ENCODE measurements around the gene BCL11B. TPM values are rescaled to one million over a fixed set of nuclear protein-coding genes. Genes with fewer than 3 reads are reported as not detected.
A peak's percentile ranks its signal among the peaks of the same experiment; 100 is the strongest.

BCL11B gene
- total RNA-seq, 6 donors from 2014 or later: 1.1 to 4.5 (median 2.2) TPM

DNA sequence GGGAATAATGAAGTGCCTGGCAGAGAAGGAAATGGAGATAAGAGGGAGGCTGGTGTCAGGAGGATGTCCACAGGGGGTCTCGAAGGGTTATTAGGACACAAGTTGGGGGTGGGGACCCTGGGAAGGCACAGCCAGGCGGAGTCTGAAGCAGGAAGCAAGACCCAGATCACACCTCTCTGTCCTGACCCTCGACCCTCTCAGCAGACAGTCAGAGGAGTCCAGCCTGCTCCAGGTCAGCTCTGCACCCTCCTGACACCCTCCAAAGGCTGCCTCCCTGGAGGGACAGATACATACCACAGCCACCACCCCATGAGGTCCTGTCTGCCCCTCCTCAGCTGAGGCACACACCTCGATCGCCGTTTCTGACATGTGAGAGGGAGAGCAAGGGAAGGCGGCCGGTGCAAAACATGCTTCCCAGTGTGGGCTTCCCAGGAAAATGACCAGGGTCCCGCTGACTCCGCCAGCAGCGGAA is 9.0 kb downstream of the BCL11B start:
- peaks cover 0 to 2% (median under 1%) of the 10 kb centered on the region in 4 donors for H3K27me3 ChIP-seq
- H3K27ac ChIP-seq: peak overlapping the region in 2 of 4 donors; percentile 60 to 67
- no peaks in the 10 kb centered on the region for H3K36me3 ChIP-seq
- DNase-seq (no peak), ATAC-seq (ENCODE audit: low FRiP score in 2 of 2) (no peak)
- peaks cover 0 to 4% (median 0%) of the 10 kb centered on the region in 4 donors for H3K4me1 ChIP-seq
- no peak overlapping the region for H3K4me3 ChIP-seq
- H3K9me3 ChIP-seq: no peaks in the 10 kb centered on the region
- 31 to 34% methylated on average over 7 to 11 of the region's 11 CpGs for WGBS, 2 donors
- TF ChIP-seq POLR2A (IDR thresholded peaks at IDR 0.05): no peak
- TF ChIP-seq EP300 (IDR thresholded peaks at IDR 0.05): no peak
- TF ChIP-seq, protein P1, sequence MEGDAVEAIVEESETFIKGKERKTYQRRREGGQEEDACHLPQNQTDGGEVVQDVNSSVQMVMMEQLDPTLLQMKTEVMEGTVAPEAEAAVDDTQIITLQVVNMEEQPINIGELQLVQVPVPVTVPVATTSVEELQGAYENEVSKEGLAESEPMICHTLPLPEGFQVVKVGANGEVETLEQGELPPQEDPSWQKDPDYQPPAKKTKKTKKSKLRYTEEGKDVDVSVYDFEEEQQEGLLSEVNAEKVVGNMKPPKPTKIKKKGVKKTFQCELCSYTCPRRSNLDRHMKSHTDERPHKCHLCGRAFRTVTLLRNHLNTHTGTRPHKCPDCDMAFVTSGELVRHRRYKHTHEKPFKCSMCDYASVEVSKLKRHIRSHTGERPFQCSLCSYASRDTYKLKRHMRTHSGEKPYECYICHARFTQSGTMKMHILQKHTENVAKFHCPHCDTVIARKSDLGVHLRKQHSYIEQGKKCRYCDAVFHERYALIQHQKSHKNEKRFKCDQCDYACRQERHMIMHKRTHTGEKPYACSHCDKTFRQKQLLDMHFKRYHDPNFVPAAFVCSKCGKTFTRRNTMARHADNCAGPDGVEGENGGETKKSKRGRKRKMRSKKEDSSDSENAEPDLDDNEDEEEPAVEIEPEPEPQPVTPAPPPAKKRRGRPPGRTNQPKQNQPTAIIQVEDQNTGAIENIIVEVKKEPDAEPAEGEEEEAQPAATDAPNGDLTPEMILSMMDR (IDR thresholded peaks at IDR 0.05): no peak

DNA sequence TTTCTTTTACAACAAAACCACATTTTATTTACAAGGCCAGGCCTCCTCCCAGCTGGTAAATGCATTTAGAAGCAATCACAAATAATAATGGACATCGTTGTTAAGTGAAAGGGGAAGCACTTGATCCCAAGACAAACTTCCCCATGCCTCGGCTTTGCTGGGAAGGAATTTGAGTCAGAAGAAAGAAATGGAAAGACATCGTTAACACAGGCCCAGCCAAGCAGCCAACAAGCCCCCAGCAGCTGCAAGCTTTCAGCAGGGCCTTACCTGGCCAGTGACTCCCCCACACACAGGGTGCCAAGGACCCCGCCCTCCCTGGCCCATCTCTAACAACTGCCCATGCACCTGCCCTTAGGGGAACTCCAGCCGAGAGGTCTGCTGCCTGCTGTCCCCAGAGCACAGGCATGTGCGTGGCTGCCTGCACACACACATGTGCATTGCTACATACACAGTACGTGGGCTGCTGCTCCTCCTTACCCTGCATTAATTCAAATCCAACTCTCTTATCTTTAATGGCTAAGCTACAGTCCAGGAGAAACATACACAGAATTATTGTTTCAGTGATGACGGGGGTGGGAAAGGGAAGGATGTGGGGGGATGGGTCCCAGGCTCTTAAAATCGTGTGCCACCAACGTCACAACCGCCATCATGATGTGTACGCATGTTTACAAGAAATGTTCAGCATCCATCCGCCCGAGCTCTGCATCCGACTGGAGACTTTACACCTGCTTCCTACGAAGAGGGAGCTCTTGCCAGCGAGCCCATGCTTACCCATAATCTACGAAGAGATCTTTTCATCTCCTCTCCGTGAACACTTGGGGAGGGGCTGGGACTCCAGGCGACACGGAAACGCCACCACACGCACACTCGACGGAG is 9.8 kb downstream of the BCL11B start:
- peak overlapping the region in 3 of 4 donors; percentile 34 to 82 (median 60) for H3K27ac ChIP-seq
- H3K9me3 ChIP-seq: no peaks in the 10 kb centered on the region
- peaks cover 0 to 2% (median 0%) of the 10 kb centered on the region in 4 donors for H3K27me3 ChIP-seq
- ATAC-seq (ENCODE audit: low FRiP score in 2 of 2) (no peak), DNase-seq (peak; percentile 28 to 55)
- H3K36me3 ChIP-seq: no peaks in the 10 kb centered on the region
- H3K4me1 ChIP-seq: peaks cover 0 to 4% (median 0%) of the 10 kb centered on the region in 4 donors
- TF ChIP-seq EP300 (IDR thresholded peaks at IDR 0.05) (no peak), POLR2AphosphoS5 (IDR thresholded peaks at IDR 0.05) (peak in 1 of 2 donors; percentile 45), POLR2A (IDR thresholded peaks at IDR 0.05) (peak in 2 of 4 donors; percentile 33 to 60)
- TF ChIP-seq, protein P1 (IDR thresholded peaks at IDR 0.05): no peak
- 30 to 45% methylated on average over 25 of the region's 25 CpGs for WGBS, 2 donors
- no peak overlapping the region for H3K4me3 ChIP-seq

DNA sequence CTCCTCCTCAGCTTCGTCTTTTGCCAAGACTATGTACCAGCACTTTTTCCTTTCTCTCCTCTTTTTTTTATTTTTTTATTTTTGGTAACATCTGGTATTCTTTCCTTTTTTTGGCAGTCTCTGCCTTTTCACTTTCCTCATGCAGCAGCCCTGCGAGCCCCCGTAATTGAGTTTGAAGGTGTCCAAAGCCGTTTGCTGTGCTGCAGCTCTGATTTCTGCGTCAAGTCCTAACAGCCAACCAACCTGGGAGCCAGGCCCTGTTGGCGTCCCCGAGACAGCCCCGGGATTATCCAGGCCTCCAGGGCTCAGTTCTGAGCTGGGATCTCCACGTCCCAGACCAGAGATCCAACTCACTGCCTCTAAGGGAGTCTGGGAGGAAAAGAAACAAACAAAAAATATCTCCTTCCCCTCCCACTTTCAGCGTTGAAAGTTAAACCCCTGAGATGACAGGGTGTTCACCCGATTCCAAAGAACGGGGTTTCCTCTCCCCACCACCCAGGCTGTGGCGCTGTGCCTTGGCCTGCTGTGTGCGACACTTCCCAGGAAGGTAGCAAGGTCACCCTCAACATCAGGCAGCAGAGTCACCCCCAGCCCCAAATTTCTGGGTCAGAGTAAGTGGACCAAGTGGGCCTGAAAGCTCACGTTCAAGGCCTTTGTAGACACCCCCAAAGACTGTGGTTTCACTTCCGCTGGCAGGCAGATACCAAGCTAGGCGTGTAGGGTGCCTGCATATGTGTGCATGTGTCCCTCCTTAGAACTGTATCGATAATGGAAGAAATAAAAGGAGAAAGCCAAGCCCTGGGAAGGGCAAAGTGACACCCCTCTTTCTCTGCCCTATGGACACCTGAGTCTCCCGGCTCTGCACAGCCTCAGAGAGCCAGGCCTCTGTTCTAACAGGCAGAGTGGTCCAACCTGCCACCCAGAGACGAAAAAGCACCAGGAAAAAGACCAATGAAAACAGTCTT is 11.1 kb downstream of the BCL11B start:
- 60 to 72% methylated on average over 20 of the region's 20 CpGs for WGBS, 2 donors
- ATAC-seq (ENCODE audit: low FRiP score in 2 of 2): no peak

DNA sequence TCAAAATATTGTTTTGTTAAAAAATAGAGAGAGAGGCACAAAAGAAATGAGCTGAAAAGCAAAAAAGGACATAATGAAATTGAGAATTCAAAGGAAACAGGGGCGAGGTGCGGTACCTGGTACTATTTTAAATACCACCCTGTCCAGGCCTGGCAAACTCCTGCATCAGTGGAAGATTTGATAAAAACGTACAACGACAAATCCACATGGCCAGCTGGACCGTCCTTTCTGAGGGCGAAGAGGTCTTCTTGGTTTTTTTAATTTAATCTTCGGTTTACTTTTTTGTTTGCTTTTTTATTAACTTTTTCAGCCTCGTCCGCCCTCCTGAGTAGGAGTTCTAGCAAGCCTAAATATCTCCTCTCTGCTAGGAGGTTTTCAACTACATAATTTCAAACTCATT is 11.9 kb downstream of the BCL11B start:
- H3K36me3 ChIP-seq: no peaks in the 10 kb centered on the region
- 80 to 88% methylated on average over 9 of the region's 9 CpGs for WGBS, 2 donors
- no peak overlapping the region for H3K27ac ChIP-seq
- no peaks in the 10 kb centered on the region for H3K9me3 ChIP-seq
- TF ChIP-seq EP300 (IDR thresholded peaks at IDR 0.05): no peak
- TF ChIP-seq POLR2AphosphoS5 (IDR thresholded peaks at IDR 0.05): no peak
- TF ChIP-seq, protein P1 (IDR thresholded peaks at IDR 0.05): no peak
- TF ChIP-seq POLR2A (IDR thresholded peaks at IDR 0.05): no peak
- no peak overlapping the region for H3K4me3 ChIP-seq
- DNase-seq (no peak), ATAC-seq (ENCODE audit: low FRiP score in 2 of 2) (no peak)
- H3K4me1 ChIP-seq: no peaks in the 10 kb centered on the region
- H3K27me3 ChIP-seq: peaks cover 0 to 2% (median 0%) of the 10 kb centered on the region in 4 donors

More for the DNA sequence above, 11.1 kb downstream of the BCL11B start:
- Histone ChIP-seq H3K27ac (peak overlapping the region in 3 of 4 donors; percentile 15 to 82 (median 60)), H3K36me3 (no peaks in the 10 kb centered on the region), H3K9me3 (no peaks in the 10 kb centered on the region), H3K4me3 (no peak overlapping the region), H3K4me1 (no peaks in the 10 kb centered on the region), H3K27me3 (peaks cover 0 to 2% (median 0%) of the 10 kb centered on the region in 4 donors)
- TF ChIP-seq POLR2AphosphoS5 (IDR thresholded peaks at IDR 0.05): no peak
- TF ChIP-seq POLR2A (IDR thresholded peaks at IDR 0.05): no peak
- TF ChIP-seq EP300 (IDR thresholded peaks at IDR 0.05): no peak
- TF ChIP-seq, protein P1 (IDR thresholded peaks at IDR 0.05): no peak
- DNase-seq: no peak

All from upper lobe of left lung (tissue), 6 donors.